ENCODE results near the gene SEMA6D.

DNA sequence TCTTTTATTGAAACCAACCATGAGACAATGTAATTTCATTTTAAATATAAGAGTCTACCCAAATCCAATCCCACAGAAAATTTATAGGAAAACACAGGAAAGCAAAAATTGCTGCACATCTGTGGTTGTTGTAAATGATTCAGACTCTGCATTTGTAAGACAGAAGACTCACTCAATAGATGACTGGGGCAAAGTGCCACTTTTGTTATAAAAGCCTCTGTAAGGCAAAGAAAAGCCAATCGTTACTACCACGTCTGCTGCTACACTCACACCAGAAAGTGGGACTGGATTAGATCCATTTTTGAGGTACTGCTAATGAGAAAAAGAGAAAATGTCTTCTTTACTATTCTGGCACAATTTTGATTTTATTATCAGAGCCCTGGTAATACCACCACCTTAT is 74.9 kb downstream of the SEMA6D start:
- TF ChIP-seq POLR2A (IDR thresholded peaks at IDR 0.05) (no peak), CTCF (IDR thresholded peaks at IDR 0.05) (no peak), POLR2AphosphoS5 (IDR thresholded peaks at IDR 0.05) (no peak)

Measured in suprapubic skin (tissue), 4 donors.